ENCODE measurements around the gene TSPAN15.

TSPAN15 gene

DNA sequence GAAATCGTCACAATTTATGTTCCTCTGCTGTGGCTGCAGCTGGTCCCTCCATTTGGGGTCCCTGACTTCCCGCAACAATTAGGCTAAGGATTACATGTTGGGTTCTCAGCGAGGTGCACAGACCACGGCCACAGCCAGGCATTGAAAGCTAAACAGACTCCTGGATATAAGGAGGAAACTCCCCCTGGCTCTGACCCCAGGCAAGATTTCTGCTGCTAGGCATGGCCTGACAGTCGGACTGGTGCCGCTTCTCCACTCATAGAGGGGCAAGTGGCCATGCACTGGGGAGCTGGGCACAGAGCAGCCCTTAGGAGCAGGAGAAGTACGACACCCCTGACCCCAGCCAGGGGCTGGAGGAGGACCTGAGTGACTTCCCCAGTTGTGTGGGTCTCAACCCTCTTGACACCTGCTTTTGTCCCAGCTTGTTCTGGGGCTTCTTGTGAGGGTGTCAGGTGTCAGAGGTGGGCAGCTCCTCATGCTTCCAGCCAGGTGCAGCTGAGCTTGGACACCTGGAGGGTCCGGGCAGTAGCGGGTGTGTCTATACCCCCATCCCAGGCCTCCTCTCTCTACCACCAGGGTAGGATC is 38.3 kb downstream of the TSPAN15 start:
- FAIRE-seq = no peak

DNA sequence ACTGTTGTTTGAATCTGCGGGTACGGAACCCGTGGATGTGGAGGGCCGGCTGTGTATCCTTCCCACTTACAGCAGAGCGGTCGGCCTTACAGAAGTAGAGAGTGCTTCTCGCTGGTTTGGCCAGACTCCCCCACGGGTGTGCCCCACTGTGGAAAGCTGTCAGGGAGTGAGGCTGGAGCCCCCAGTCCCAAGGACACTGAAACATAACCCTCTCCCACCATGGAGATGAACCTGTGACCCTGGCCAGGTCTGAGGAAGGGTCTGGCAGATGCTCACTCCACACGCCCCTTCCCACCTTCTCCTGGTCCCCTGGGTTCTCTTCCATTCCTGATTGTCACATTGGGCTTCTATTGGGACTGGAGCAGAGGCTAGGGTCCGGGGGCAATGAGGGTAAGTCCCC is 39.6 kb downstream of the TSPAN15 start:
- no peak for FAIRE-seq

DNA sequence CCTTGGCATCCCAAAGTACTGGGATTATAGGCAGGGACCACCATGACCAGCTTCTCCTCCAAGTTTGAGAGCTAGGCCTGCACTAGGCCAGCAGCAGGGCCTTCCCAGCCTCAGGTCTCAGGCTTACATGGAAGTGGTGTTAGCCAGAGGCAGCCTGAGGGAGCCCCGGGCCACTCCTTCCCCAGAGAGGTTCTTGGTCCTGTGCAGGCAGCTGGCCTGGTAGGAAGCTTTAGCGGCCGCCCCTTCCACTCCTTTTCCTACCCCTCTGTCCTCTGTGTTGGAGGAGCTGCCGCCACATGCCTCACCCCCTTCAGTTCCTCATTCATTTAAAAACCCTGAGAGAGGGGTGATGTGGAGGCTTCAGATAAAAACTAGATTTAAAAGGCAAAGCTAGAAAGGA is 40.3 kb downstream of the TSPAN15 start:
- no peak for FAIRE-seq

DNA sequence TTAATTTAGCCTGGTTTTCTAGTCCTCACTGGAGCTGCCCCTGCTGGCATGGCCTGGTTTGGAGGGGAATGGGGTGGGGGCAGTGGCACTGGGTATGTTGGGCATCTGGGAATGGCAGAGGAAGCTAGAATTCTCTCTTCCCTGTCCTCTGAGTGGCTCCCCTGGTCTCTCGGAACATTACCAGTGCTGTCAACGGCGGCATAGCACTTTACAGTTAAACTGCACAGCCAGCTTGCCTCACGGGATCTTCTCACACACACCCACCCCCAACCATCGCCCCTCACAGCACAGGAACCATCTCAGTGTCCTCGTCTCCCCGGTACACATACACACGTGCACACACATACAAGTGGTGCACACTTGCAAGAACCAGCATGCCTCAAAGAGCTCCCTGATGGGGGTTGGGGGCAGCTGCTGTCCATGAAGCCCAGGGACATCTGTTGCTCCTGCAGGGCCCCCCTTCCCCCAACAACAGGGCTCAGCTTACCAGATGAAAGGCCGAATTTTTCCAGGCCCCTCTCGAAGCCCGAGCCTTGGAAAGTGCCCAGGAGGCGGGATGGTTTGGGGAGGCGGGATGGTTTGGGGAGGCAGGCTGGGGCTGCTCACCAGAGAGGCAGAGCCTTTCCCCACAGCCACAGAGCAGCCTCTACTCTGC is 41.0 kb downstream of the TSPAN15 start:
- no peak for FAIRE-seq

GRCh38 chr10:69492746-69493462 is 41.6 kb downstream of the TSPAN15 start:
- no peak for FAIRE-seq

GRCh38 chr10:69494626-69495558 is 43.6 kb downstream of the TSPAN15 start:
- FAIRE-seq = no peak

GRCh38 chr10:69495666-69496065 is 44.4 kb downstream of the TSPAN15 start:
- no peak for FAIRE-seq

DNA sequence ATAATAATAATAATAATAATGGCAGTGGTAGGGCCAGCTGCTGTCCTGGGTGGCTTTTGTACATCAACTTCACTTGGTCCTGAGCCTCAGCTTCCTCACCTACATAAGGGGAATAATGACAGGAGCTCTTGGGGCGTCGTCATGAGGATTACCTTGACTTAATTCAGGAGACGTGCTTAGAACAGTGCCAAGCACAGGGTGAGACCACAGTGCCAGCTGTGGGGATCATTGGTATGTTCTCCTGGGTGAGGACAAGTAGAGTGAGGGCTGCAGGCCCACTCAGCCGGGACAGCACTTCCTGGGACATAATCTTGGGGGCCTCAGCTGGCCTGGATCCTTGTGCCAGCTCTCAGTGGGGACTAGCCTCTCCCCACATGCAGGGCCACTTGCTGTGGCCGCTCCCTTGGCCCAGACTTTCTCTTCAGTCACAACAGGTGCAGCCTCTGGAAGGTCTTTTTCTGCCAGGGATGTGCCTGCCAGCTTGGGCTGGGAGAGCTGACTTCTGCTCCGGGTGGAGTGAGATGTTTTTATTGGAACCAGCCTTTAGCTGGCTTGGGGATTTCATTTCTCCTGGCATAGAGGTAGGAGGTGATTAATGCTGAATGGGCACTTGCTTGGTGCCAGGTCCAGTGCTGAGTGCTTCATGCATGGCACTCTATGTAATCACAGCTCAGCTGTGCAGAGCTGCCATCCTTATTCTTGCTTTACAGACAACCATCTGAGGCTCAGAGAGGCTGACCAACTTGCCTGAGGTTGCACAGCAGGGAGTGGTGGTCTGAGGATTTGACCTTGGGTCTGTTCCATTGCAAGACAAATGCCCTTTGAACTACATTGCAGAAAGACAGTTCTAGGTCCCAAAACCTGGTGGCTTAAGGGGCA is 45.3 kb downstream of the TSPAN15 start:
- FAIRE-seq = no peak

DNA sequence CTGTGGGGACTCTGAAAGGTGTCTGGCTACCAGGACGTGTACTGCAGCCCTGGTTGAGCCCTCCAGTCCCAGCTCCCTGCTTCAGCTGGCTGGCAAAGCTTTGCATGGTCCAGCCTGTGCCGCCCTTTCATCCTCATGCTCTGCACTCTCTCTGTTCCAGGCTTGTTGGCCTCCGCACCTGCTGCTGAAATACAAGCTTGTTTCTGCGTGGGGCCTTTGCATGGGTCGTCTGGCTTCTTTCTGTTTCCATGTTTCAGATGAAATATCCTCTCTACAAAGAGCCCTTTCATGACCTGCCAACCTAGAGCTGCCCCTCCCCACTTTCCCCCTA is 45.9 kb downstream of the TSPAN15 start:
- FAIRE-seq = no peak

DNA sequence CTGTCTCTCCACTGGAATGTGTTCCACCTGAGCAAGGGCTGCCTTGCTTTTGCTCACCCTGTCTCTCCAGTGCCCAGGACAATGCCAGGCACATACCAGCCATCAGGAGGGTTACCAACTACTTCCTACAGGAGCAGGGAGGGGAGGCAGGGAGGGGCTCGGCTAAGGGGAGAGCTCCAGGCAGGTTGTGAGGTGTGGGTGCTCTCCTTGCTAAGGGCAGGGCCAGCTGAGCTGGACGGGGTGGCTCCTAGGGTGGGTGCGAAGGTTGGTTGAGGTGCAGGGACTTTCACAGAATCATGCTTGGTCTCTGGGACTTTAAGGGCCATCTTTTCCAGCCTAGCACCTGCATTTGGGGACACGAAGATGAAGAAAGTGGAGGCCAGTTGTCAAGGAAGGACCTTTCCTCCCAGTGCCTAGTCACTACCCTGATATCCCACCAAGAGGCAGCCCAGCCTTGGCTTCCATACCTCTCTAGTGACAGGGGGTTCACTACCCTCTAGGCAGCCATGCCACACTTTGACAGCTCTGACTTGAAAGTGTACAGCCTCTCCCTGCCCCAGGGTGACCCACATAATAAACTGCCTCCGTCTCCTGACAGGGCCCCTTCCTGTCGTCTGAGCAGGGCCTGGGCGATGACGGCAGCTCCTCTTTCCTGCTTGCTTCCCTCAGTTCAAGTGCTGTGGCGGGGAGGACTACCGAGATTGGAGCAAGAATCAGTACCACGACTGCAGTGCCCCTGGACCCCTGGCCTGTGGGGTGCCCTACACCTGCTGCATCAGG is 46.5 kb downstream of the TSPAN15 start:
- FAIRE-seq = no peak

DNA sequence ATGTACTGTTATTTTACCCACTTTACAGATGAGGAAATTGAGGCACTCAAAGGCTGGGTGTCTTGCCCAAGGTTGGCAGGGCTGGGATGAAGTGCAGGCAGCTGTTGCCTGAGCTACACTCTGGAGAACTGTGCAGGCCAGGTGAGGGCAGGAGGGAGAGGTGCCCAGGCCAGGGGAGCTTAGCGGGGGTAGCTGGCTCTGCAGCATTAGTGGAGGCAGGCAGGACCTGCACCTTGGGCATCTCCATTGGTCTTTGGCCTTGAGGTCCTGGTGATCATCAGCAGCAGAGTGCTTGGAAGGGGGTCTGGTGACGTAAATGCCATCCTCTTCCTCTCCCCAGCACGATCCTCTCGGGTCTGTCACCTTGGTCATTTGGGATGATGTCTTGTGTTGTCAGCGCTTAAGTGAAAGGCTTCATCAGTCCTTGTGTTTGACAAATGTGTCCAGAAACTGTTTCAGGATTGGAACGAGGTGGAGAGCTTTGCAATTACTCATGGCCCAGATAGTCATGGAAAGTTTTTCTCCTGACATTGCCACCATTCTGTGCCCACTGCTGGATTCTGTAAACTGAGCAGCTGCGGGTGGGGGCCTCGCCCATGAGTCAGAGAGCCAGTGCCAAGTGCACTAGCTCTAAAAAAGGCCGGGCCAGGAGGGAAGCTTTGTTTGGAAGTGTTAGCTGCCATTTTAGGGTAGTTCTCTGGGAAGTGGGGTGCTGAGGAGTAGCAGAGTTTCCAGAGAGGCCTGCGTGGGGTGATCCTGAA is 47.6 kb downstream of the TSPAN15 start:
- no peak for FAIRE-seq

GRCh38 chr10:69499726-69500689 is 48.7 kb downstream of the TSPAN15 start:
- no peak for FAIRE-seq

- no peak for FAIRE-seq
Observed at GRCh38 chr10:69500864-69501468, 49.7 kb downstream of the TSPAN15 start.

GRCh38 chr10:69501657-69502056 is 50.4 kb downstream of the TSPAN15 start:
- FAIRE-seq = no peak

DNA sequence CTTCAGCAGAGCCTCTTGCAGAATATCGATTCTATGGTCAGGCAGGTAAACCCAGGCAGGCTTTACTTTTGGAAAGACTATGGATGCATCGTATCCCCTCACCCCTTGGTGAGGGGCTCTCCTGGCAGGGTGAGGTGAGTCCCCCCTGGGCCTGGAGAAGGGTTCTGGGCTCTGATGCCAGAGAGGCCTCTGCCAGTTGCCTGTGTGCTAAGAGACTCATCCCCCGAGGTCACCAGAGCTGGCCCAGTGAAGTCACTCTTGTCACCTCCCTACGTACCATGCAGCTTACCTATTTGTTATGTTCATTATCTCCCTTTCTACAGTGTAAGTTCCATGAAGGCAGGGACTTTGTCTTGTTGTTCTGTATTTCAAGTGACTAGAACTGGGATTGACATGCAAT is 51.3 kb downstream of the TSPAN15 start:
- no peak for FAIRE-seq

DNA sequence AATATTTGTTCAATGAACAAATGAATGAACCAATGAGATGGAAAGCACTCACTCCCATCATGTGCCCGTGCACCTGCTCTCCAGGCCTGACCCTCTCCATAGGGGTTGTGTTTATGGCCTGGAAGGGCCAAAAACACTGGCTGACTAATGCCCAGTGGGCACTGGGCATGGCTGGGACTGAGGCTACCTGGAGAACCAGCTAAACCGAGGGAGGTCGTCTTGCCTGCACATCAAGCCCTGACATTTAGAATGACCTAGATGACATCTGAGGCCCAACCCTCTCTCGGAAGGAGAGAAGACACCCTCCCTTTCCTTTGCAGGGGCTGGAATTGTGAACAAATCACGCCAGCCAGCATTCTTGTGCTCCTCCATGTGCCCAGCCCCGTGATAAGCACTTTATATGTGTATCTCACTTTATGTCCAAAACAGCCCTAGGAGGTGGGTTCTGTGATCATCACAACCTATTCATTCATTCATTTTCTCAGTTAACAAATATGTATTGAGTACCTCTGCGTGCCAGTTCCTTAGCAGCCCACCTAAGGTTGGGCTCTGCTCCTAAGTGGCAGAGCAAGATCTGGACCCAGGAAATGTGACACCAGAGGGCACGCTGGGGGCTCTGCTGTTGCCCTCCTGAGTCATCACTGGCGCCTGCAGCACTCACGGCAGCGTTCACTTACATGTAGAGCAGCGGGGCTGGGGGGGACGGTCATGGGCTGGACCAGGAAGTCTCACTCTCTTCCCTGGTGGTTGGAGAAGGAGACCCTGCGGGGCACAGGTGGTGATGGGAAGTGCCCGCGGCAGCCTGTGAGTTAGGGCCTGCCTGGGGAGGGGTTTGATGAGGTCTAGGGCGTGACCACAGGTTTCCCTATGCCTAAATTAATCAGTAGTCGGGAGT is 52.0 kb downstream of the TSPAN15 start:
- FAIRE-seq = no peak

DNA sequence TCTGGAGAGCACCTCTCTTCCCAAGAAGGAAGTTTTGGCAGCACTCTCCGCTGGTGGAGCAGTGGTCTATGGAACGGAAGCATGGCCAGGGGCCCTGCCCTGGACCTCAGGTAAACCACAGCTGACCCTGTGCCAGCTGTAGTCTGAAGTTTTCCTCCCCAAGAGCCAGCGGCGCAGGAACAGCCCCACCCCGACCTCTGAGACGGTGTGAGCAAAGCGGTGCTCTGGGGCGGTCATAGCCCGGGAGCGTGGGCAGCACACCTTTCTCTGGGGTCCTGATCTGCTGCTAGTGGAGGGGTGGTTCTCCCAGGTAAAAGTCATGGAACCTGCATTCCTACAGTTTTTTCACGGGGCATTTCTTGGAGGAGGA is 52.6 kb downstream of the TSPAN15 start:
- no peak for FAIRE-seq

Data from TTC549 (cell line).